ENCODE results near the gene KRCC1.

DNA sequence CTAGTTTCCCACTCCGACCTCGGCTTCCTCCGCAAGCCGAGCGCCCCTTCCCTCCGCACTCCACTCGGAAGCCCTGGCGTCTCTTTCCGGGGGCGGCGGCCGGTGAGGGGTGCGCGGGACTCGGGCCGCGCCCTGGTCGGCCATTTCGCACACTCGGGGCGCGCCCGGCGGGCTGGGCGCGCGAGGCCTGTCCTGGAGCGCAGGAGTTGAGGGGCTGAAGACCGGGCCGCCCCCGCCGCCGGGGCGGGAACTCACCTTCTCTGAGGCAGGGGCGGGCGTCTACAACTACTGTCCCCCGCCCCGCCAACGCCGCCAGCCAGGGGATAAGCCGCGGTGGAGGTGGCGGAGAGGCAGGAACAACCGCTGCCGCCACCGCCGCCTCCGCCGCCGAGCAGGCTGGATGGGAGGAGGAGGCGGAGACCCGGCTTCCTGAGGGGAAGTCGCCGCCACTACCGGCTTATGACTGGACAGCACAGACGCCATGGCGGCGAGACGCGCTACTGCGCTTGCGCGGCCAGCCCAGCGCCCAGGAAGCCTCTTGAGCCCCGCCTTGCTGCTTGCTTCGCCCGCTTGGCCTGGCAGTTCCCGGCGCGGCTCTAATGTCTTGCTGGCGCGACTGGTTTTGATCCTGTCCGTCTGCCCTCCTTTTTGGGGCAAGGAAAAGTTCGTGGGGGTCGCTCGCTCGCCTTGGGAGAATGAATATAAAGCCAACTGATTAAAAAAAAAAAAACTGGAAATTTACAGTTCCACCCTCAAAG, at the start of gene KRCC1:
- TF ChIP-seq EZH2 (IDR thresholded peaks at IDR 0.05) = no peak
- peak; percentile 85 for TF ChIP-seq POLR2AphosphoS5 (IDR thresholded peaks at IDR 0.05; ENCODE audit: borderline replicate concordance, low read depth, low read length)

Measured in SK-N-MC (cell line).